GM23338 (cell line): Measurements from ENCODE around the gene ARHGEF37.

ENCODE experiments used
- CREB1 ChIP-seq: fragments of 250-450 bp; sonication (Bioruptor Pico); IDR thresholded peaks from 2 replicates; pipeline ENCODE4 v1.5.0; 2020; ENCODE audit warnings: low read depth, mild to moderate bottlenecking, moderate library complexity
- EZH2 ChIP-seq: fragments of 200-600 bp; sonication (generic); IDR thresholded peaks from one replicate; pipeline ENCODE4 v1.8.0; 2017; ENCODE audit warnings: antibody characterized with exemption, mild to moderate bottlenecking, low read depth; ENCODE audit not compliant: unreplicated experiment
- EZH2phosphoT487 ChIP-seq: fragments of 200-600 bp; sonication (generic); IDR thresholded peaks from one replicate; pipeline ENCODE4 v1.8.1; 2018; ENCODE audit warnings: antibody characterized with exemption; ENCODE audit not compliant: unreplicated experiment
- POLR2AphosphoS5 ChIP-seq: IDR thresholded peaks from 2 replicates; pipeline ENCODE4 v1.6.1; 2016; ENCODE audit warnings: antibody characterized with exemption, low read depth
- ZNF114 ChIP-seq: fragments of 250-450 bp; sonication (Bioruptor Pico); IDR thresholded peaks from 2 replicates; pipeline ENCODE4 v1.5.0; 2020; ENCODE audit warnings: mild to moderate bottlenecking, moderate library complexity
- TF ChIP-seq, protein P1 (sequence below), 2 experiments: fragments of 200-600 bp in 1 of 2; sonication (generic) in 1 of 2; conservative IDR thresholded peaks; 2 replicates each; pipeline versions ENCODE4 v1.5.1 to v1.6.1; 2016 to 2017; ENCODE audit warnings: antibody characterized with exemption in 2 of 2, low read depth in 2 of 2, mild to moderate bottlenecking in 2 of 2, moderate library complexity in 1 of 2
- TF ChIP-seq, protein P2 (sequence below): IDR thresholded peaks from 2 replicates; pipeline ENCODE4 v1.6.1; 2016; ENCODE audit warnings: antibody characterized with exemption
- TF ChIP-seq, protein P3 (sequence below): IDR thresholded peaks from one replicate; pipeline ENCODE4 v1.6.1; 2018; ENCODE audit warnings: antibody characterized with exemption; ENCODE audit not compliant: unreplicated experiment

DNA sequence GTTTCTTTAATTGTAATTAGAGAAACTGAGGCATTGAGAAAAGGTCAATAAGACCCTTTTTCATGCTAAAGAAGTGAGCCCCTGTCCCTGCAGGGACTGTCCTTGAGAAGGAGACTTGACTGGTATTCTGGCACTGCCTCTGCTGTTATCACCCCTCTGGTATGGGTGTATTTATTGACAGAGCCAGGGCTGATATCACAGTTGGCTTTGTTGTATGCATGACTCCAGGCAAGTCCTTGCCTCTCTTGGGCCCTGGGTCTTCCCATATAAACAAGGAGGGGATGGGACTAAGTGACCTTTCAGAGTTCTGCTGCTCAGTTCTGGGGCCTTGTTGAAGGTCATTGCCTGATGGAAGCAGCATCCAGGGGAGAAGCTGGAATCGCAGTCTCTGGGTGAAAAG lies 77.0 kb downstream of the ARHGEF37 start:
- TF ChIP-seq, protein P1, sequence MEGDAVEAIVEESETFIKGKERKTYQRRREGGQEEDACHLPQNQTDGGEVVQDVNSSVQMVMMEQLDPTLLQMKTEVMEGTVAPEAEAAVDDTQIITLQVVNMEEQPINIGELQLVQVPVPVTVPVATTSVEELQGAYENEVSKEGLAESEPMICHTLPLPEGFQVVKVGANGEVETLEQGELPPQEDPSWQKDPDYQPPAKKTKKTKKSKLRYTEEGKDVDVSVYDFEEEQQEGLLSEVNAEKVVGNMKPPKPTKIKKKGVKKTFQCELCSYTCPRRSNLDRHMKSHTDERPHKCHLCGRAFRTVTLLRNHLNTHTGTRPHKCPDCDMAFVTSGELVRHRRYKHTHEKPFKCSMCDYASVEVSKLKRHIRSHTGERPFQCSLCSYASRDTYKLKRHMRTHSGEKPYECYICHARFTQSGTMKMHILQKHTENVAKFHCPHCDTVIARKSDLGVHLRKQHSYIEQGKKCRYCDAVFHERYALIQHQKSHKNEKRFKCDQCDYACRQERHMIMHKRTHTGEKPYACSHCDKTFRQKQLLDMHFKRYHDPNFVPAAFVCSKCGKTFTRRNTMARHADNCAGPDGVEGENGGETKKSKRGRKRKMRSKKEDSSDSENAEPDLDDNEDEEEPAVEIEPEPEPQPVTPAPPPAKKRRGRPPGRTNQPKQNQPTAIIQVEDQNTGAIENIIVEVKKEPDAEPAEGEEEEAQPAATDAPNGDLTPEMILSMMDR (conservative IDR thresholded peaks at IDR 0.05; ENCODE audit: low read depth in 2 of 2) = no peak
- TF ChIP-seq EZH2phosphoT487 = no peak
- TF ChIP-seq EZH2 = no peak
- TF ChIP-seq POLR2AphosphoS5 = no peak
- TF ChIP-seq, protein P2, sequence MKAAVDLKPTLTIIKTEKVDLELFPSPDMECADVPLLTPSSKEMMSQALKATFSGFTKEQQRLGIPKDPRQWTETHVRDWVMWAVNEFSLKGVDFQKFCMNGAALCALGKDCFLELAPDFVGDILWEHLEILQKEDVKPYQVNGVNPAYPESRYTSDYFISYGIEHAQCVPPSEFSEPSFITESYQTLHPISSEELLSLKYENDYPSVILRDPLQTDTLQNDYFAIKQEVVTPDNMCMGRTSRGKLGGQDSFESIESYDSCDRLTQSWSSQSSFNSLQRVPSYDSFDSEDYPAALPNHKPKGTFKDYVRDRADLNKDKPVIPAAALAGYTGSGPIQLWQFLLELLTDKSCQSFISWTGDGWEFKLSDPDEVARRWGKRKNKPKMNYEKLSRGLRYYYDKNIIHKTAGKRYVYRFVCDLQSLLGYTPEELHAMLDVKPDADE = no peak
- no peak for TF ChIP-seq CREB1 (CRISPR knock-in tag)
- TF ChIP-seq ZNF114 = no peak
- TF ChIP-seq, protein P3, sequence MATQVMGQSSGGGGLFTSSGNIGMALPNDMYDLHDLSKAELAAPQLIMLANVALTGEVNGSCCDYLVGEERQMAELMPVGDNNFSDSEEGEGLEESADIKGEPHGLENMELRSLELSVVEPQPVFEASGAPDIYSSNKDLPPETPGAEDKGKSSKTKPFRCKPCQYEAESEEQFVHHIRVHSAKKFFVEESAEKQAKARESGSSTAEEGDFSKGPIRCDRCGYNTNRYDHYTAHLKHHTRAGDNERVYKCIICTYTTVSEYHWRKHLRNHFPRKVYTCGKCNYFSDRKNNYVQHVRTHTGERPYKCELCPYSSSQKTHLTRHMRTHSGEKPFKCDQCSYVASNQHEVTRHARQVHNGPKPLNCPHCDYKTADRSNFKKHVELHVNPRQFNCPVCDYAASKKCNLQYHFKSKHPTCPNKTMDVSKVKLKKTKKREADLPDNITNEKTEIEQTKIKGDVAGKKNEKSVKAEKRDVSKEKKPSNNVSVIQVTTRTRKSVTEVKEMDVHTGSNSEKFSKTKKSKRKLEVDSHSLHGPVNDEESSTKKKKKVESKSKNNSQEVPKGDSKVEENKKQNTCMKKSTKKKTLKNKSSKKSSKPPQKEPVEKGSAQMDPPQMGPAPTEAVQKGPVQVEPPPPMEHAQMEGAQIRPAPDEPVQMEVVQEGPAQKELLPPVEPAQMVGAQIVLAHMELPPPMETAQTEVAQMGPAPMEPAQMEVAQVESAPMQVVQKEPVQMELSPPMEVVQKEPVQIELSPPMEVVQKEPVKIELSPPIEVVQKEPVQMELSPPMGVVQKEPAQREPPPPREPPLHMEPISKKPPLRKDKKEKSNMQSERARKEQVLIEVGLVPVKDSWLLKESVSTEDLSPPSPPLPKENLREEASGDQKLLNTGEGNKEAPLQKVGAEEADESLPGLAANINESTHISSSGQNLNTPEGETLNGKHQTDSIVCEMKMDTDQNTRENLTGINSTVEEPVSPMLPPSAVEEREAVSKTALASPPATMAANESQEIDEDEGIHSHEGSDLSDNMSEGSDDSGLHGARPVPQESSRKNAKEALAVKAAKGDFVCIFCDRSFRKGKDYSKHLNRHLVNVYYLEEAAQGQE = no peak
